PC-9 (cell line): ENCODE measurements around the gene ATG3.

Experiments
- CTCF ChIP-seq: fragments of 200-600 bp; sonication (generic); conservative IDR thresholded peaks from 2 replicates; pipeline ENCODE4 v1.6.1; 2017; ENCODE audit warnings: mixed run types, antibody characterized with exemption, mild to moderate bottlenecking, moderate library complexity
- EZH2 ChIP-seq: fragments of 200-600 bp; sonication (generic); IDR thresholded peaks from 2 replicates; pipeline ENCODE4 v1.8.0; 2017; ENCODE audit warnings: antibody characterized with exemption, low read depth

DNA sequence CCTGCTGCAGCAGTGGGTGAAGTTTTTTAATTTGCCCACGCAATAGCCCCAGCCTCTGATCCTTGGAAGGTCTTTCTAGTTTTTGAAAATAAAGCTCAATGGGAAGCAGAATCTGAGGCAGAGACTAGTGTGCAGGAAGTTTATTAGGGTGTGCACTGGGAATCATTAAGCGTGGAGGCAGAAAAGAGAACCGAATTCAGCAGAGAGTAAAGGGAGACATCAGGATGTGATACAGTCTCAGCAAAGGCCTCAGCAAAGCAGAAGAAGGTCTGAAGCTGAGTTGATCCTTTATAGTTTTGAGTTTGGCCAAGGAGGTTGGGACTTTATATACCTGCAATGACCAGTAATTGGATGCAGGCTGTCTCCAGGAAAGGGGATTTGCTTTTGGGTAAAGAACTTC lies 57.6 kb downstream of the ATG3 start:
- TF ChIP-seq EZH2 = no peak
- TF ChIP-seq CTCF = no peak
